ENCODE results near the gene KIAA0586. TPM values are rescaled to one million over a fixed set of nuclear protein-coding genes. Genes with fewer than 3 reads are reported as not detected.
"Not testable (repeated sequence)": the region's sequence is repeated elsewhere in the genome, so short reads cannot be mapped to it uniquely, and the experiment has no call there.

The KIAA0586 gene
- total RNA-seq, 1 donor from 2014 or later, result 9.8 TPM

DNA sequence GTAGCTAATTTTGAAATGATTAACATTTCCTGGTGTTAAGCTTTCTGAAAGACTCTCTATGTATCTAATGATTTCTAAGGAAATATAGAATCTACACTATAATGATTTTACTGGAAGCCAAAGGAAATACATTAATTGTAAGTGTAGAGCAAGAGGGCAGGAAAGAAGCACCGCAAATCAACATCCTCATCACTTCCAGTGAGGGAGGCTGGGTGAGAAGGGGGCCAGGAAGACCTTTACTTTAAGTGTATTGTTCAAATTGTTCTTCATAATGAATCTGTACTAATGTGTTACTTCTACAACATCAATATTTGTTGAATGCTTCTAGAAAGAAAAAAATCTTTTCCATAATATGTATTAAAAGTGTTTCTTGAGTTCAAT is 144.9 kb downstream of the KIAA0586 start:
- ATAC-seq (ENCODE audit: poor library complexity) (no peak), DNase-seq (no peak)
- intact Hi-C loops (cut with DNase I), result no loop called here

DNA sequence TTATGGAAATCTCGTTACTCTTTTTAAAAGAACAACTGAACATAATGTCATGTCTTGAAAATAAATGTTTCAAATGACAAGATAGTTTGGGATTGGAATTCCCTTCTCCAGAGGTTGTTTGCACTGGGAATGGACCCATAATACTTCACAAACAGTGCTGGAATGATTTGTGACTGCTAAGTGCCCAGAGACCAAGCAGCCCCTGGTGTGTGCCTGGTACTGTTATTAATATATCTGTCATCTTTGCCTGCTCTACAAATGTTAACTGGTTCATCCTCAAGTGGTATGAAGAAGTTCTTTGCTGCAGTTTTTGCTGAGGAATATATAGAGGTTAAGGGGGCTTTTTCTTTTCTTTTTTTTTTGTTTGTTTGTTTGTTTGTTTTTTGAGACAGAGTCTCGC is 145.3 kb downstream of the KIAA0586 start:
- ATAC-seq (ENCODE audit: poor library complexity), result no peak
- DNase-seq, result no peak
- intact Hi-C loops (cut with DNase I), result no loop called here

DNA sequence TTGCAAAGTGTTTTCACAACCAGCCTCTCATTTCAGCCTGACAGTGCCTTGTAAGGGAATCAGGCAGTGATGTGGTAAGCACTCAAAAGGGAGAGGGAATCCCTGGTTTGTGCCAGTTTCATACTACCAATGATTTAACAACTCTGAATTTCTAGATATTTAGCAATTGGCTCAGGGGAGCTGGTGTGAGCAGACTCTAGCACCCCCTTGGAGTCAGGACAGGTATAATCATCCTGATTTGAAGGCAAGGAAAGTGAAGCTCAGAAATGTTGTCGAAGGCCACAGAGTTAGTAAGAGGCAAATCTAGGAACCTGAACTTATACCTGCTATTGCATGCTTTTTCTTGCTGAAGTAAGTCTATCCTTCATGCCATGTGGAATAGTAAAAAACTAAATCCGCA is 147.1 kb downstream of the KIAA0586 start:
- DNase-seq (no peak), ATAC-seq (ENCODE audit: poor library complexity) (no peak)
- intact Hi-C loops (cut with DNase I), result no loop called here

DNA sequence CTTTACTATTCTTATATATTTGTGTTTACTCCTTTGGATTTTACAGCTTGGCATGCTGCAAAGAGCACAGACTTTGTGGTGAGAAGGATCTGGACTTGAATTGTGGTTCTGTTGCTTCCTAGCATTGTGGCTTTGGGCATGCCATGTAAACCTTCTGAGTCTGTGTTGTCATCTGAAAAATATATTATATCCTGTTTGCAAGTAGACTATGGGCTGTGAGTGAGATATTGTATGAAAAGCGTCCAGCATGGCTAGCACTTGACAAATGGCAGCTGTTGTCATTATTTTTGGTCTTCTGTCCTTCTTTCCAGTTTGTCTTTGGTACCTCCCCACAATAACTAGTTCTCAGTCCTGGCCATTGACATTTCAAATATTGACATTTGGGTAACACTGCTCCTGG is 148.4 kb downstream of the KIAA0586 start:
- no peak for ATAC-seq (ENCODE audit: poor library complexity)
- no peak for DNase-seq
- intact Hi-C loops (cut with DNase I), result no loop called here

DNA sequence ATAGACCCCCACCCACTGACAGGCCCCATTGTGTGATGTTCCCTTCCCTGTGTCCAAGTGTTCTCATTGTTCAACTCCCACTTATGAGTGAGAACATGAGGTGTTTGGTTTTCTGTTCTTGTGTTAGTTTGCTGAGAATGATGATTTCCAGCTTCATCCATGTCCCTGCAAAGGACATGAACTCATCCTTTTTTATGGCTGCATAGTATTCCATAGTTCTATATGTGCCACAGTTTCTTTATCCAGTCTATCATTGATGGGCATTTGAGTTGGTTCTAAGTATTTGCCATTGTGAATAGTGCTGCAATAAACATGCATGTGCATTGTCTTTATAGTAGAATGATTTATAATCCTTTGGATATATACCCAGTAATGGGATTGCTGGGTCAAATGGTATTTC is 152.5 kb downstream of the KIAA0586 start:
- intact Hi-C loops (cut with DNase I); DNase-seq; ATAC-seq (ENCODE audit: poor library complexity): not testable (repeated sequence)

DNA sequence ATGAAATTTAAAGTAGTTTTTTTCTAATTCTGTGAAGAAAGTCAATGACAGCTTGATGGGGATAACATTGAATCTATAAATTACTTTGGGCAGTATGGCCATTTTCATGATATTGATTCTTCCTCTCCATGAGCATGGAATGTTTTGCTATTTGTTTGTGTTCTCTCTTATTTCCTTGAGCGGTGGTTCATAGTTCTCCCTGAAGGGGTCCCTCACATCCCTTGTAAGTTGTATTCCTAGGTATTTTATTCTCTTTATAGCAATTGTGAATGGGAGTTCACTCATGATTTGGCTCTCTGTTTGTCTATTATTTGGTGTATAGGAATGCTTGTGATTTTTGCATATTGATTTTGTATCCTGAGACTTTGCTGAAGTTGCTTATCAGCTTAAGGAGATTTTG is 153.9 kb downstream of the KIAA0586 start:
- intact Hi-C loops (cut with DNase I); DNase-seq; ATAC-seq (ENCODE audit: poor library complexity): not testable (repeated sequence)

DNA sequence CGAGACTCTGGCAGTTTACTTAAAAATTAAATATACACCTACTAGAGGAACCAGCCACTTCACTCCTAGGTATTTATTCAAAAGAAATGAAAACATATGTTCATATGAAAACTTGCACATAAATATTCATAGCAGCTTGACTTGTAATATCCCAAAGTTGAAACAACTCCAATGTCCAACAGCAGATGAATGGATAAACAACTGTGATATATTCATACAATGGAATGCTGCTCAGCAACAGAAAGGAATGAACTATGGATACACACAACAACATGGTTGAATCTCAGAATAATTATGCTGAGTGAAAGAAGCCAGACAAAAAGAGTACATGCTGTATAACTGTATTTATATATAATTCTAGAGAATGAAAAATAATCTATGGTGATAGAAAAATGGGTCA is 156.9 kb downstream of the KIAA0586 start:
- ATAC-seq (ENCODE audit: poor library complexity), result no peak
- no peak for DNase-seq
- intact Hi-C loops (cut with DNase I), result no loop called here

DNA sequence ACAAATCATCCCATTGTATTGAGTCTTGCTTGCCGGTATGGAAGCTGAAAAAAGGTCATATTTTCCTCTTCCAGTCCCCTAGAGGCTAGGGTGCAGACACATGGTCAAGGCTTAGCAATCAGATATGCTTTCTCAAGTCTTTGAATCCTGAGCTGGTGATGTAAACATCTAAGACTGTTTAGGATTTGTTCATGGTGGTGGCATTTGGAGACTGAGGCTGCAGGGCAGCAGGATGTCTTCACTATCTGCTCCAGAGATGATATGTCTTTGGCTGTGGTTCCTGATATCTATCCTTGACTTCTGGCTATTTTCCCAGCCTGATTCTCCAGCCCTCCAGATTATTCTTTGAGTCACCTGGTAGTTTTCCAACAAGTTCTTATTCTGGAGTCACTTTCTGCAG is 159.8 kb downstream of the KIAA0586 start:
- no peak for DNase-seq
- ATAC-seq (ENCODE audit: poor library complexity), result no peak

DNA sequence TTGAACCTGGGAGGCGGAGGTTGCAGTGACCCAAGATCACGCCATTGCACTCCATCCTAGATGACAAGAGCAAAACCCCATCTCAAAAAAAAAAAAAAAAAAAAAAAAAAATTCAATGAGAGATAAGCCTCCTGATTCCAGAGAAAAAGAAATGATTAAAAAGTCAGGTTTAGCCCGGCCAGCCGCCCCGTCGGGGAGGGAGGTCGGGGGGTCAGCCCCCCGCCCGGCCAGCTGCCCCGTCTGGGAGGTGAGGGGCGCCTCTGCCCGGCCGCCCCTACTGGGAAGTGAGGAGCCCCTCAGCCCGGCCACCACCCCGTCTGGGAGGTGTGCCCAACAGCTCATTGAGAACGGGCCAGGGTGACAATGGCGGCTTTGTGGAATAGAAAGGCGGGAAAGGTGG is 160.8 kb downstream of the KIAA0586 start:
- DNase-seq; intact Hi-C loops (cut with DNase I); ATAC-seq (ENCODE audit: poor library complexity): not testable (repeated sequence)

More for the DNA sequence above, 159.8 kb downstream of the KIAA0586 start:
- intact Hi-C loops (cut with DNase I), result no loop called here

DNA sequence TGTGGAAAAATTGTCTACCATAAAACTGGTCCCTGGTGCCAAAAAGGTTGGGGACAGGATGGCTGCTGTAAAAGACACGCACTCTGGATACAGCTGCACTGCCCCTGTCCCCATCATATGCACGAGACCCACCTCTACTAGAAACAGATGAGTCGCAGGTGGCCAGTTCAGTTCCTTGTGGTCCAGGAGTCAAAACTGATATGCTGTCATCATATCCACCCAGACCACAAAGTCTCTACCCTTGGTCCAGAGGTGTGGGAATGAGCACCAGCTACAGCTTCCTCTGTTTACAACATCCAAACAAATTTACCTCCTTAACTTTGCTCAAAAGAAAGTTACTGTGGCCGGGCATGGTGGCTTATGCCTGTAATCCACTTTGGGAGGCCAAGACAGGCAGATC is 166.5 kb downstream of the KIAA0586 start:
- intact Hi-C loops (cut with DNase I), result no loop called here
- ATAC-seq (ENCODE audit: poor library complexity), result no peak
- DNase-seq, result no peak

DNA sequence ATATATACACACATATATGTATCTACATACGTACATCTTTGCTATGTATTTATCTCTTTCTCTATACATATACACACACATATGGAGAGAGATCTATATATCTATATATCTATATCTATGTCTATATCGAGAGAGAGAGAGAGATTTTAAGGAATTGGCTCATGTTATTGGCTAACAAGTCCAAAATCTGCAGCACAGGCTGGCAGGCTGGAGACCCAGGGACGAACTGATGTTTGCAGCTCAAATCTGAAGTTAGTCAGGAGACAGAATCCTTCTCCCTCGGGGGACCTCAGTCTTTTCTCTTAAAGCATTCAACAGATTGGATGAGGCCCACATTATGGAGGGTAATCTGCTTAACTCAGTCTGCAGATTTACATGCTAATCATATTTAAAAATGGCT is 169.5 kb downstream of the KIAA0586 start:
- ATAC-seq (ENCODE audit: poor library complexity) (no peak), DNase-seq (no peak)
- intact Hi-C loops (cut with DNase I), result no loop called here

DNA sequence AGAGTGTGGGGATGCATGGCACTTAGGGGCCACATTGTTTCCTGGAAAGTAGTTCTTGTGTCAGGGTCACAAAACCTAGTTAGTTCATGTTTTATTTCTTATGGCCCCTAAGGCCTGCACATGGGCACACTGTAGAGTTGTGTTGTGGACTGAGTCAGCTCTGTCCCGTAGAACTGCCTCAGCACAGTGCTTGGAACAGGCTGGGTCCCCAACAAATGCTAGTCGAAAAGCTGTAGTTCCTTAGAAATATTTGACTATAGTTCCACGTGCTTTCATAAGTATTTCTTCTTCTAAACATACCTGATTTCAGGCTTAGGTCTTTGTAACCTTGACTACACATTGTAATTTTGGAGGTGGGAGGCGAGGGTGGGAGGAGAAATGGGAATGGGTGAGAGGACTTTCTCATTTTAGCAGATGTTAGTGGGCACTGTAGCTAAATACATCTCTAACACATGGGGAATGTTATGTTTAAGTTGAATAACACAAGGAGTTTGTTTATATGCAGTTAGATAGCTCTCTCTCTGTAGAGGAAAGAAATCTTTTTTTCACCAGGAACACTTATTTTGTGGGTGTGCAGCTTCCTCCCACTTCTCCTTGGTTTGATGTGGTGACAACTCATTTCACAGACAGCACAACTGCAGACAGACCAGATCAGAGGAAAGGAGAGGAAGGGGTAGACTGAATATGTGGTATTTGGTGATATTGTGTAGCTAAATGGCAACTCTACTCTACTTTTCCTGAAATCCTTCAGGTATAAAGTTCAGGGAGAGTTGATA is 170.7 kb downstream of the KIAA0586 start:
- ATAC-seq (ENCODE audit: poor library complexity) (no peak), DNase-seq (no peak)
- intact Hi-C loops (cut with DNase I), result no loop called here

DNA sequence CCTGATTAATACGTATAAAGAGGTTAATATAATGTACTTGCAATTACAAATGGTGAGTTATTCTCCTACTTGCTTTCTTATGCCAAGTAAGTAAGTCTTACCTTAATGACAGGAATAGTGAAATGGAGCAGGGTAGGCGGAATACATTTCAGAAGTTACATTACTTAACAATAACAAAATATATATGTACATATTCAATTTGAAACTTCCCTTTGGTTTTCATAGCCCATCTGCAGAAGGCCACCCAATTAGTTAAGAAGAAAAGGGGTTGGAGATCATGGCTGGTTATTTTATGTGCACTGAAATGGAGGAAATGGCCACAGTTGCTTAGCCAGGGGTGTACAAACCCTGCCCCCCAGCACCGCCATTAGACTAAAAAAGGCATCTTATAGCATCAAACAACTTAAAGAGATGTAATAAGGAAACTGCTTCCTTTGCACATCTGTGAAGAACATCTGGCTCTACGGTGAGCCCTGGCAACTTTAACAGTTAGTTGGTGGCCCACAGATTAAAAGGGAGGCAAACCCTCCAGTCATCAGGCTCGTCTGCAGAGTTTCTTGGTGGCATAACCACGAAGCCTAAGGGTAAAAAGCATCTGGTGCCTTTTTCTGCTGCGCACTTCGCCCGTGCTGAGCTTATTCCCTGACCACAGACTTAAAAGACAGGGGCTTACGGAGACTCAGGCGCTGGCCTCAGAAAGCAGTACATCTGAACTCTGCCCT is 171.4 kb downstream of the KIAA0586 start:
- DNase-seq (no peak), ATAC-seq (ENCODE audit: poor library complexity) (no peak)
- intact Hi-C loops (cut with DNase I), result no loop called here

DNA sequence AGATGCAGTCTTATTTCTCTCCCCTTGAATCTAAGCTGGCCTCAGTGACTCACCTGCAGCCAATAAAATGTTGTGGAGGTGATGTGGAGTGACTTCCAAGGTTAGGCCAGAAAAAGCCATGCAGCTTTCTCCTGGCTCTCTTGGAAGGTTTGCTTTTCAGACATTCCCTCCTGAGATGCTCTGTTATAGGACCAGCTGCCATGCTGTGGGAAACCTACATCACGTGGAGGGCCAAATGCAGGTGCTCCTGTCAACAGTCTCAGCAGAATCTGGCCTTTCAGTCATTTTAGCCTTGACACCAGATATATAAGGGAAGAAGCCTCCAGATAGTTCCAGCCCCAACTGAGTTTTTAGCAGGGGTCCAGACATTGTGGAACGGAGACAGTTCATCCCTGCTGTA is 172.2 kb downstream of the KIAA0586 start:
- ATAC-seq (ENCODE audit: poor library complexity) (no peak), DNase-seq (no peak)
- intact Hi-C loops (cut with DNase I), result no loop called here

Other genes starting within 250 kb of the KIAA0586 start
- gene ACTR10, start 227.6 kb upstream of the KIAA0586 start, total RNA-seq, result 68.5 TPM
- 162 TPM for gene PSMA3, start 182.9 kb upstream of the KIAA0586 start, total RNA-seq
- 15.4 TPM for gene ARID4A, start 129.2 kb upstream of the KIAA0586 start, total RNA-seq
- not detected for gene TOMM20L, start 31.8 kb upstream of the KIAA0586 start, total RNA-seq
- 27.6 TPM for gene TIMM9, start 188 bp upstream of the KIAA0586 start, total RNA-seq
- gene DACT1, start 210.2 kb downstream of the KIAA0586 start, total RNA-seq, result 2.4 TPM